Vagina (tissue), 2 donors: ENCODE data around the gene DNAJC7.

Experiments used
- CTCF ChIP-seq, 3 experiments: fragments of 450-650 bp in 2 of 3; fragments of 200-600 bp in 1 of 3; sonication (generic) in 1 of 3; IDR thresholded peaks; one replicate each; pipeline ENCODE4 v1.5.1; 2017 to 2019; ENCODE audit warnings: antibody characterized with exemption in 3 of 3, mild to moderate bottlenecking in 2 of 3, moderate library complexity in 2 of 3
- POLR2A ChIP-seq, 2 donors: fragments of 450-650 bp; IDR thresholded peaks; one replicate each; pipeline ENCODE4 v1.6.1; 2017; ENCODE audit warnings: antibody characterized with exemption in 2 of 2, mild to moderate bottlenecking in 2 of 2, moderate library complexity in 2 of 2

- TF ChIP-seq CTCF (IDR thresholded peaks at IDR 0.05) = no peak
- no peak for TF ChIP-seq POLR2A (IDR thresholded peaks at IDR 0.05)
Measured at GRCh38 chr17:41928693-41929251, 88.5 kb downstream of the DNAJC7 start.
